GM23338 (cell line): ENCODE data around the gene NFIA.

ENCODE experiments used
- EZH2 ChIP-seq: fragments of 200-600 bp; sonication (generic); IDR thresholded peaks from one replicate; pipeline ENCODE4 v1.8.0; 2017; ENCODE audit warnings: antibody characterized with exemption, mild to moderate bottlenecking, low read depth; ENCODE audit not compliant: unreplicated experiment
- EZH2phosphoT487 ChIP-seq: fragments of 200-600 bp; sonication (generic); IDR thresholded peaks from one replicate; pipeline ENCODE4 v1.8.1; 2018; ENCODE audit warnings: antibody characterized with exemption; ENCODE audit not compliant: unreplicated experiment
- POLR2AphosphoS5 ChIP-seq: IDR thresholded peaks from 2 replicates; pipeline ENCODE4 v1.6.1; 2016; ENCODE audit warnings: antibody characterized with exemption, low read depth
- TF ChIP-seq, protein P1 (sequence below), 2 experiments: fragments of 200-600 bp in 1 of 2; sonication (generic) in 1 of 2; conservative IDR thresholded peaks; 2 replicates each; pipeline versions ENCODE4 v1.5.1 to v1.6.1; 2016 to 2017; ENCODE audit warnings: antibody characterized with exemption in 2 of 2, low read depth in 2 of 2, mild to moderate bottlenecking in 2 of 2, moderate library complexity in 1 of 2

DNA sequence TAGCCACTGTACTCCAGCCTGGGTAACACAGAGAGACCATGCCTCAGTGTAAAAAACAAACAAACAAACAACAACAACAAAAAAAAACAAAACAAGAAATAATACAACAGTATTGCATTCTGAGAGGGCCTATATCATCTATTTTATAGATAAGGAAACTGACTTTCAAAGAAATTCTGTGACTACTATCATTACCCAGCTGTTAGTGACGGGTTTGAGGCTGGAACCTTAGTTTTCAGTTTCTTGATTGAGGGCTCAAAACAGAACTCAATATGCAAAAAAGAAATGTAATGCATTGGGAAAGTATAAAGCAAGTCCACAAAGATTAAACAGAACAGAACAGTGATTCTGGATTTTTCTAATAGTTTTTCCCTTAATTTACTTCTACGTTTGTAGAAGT lies 149.4 kb downstream of the NFIA start:
- no peak for TF ChIP-seq EZH2
- TF ChIP-seq, protein P1, sequence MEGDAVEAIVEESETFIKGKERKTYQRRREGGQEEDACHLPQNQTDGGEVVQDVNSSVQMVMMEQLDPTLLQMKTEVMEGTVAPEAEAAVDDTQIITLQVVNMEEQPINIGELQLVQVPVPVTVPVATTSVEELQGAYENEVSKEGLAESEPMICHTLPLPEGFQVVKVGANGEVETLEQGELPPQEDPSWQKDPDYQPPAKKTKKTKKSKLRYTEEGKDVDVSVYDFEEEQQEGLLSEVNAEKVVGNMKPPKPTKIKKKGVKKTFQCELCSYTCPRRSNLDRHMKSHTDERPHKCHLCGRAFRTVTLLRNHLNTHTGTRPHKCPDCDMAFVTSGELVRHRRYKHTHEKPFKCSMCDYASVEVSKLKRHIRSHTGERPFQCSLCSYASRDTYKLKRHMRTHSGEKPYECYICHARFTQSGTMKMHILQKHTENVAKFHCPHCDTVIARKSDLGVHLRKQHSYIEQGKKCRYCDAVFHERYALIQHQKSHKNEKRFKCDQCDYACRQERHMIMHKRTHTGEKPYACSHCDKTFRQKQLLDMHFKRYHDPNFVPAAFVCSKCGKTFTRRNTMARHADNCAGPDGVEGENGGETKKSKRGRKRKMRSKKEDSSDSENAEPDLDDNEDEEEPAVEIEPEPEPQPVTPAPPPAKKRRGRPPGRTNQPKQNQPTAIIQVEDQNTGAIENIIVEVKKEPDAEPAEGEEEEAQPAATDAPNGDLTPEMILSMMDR (conservative IDR thresholded peaks at IDR 0.05; ENCODE audit: low read depth in 2 of 2): no peak
- no peak for TF ChIP-seq POLR2AphosphoS5
- TF ChIP-seq EZH2phosphoT487: no peak
